Activated CD4-positive, alpha-beta T cell treated with anti-CD3 and anti-CD28 coated beads, Interleukin-2, amount 50 U/mL, for 1 hour (primary cell): ENCODE measurements around the gene NIPBL.
"Not testable (repeated sequence)": the region's sequence is repeated elsewhere in the genome, so short reads cannot be mapped to it uniquely, and the experiment has no call there.

Experiments used
- DNase-seq: peaks from one replicate; pipeline ENCODE4 v3.0.0-alpha.2; 2020

Gene NIPBL

DNA sequence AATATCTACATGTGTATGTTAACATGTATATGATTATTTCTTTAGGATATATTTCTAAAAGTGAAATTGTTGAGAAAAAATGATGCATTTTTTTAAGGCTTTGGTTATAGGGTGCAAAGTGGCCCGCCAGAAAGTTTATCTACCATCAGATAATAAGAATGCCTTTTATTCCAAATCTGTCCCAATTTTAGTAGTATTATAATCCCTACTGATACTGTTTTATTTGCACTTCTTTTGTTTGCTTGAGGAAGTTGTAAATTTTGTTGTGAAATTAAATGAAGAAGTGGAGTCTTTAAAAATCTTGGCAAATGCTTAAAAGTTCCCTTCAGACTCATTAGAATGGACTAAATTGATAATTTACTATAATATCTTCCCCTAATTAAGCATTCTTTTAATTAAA lies 73.0 kb downstream of the NIPBL start:
- no peak for DNase-seq

DNA sequence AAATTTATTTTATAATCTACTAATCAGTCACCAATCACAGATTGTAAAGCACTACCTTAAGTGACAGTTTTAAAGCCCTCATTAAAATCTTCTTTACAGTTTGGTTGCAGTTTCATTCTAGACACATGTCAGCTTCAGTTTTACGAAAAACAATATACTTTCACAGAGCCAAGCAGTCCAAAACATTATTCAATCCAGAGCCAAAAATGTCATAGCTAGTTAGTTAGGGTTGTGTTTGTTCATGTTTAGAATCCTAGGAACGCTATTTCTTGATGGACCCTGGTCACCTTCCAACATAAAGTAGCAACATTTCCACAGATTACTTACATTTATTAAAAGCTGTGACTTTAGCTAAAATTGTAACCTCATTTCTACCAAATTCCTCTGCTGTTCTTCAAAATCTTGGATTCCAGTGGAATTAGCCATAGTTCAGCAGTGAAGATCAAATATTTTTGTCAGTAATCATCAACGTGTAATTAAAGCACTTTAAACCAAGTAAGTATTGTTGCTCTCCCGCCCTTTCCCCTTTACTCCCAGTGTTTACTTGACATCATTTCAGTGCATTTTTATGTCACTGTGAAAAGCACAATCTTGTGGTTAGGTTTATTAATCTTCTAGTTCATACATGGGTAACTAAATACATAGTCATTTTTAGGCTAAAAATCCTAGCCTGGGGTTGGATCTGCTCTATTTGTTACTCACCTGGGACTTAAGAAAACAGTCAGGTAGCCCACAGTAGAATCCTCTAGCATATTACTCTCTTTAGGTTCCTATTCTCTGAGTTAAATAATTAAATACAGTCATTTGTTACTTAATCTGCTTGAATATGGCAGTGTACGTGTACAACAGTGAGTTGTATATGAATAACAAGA lies 74.3 kb downstream of the NIPBL start:
- no peak for DNase-seq

DNA sequence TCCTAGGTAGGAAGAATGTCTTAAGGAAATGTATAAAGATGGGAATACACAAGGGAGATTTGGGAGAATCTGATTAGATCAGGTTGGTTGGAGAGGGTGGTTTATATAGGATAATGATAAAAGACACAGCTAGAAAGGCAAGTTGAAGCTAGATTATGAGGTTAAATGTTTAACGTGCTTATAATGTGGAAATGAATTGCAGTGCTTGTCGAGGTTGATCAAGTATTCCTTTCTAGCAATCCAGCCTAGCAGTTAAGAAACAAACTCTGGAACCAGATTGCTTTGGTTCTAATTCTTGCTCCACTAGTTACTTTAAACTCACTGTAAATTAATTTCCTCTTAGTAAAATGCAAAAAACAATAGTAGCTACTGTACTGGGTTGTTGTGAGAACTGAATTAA lies 76.5 kb downstream of the NIPBL start:
- no peak for DNase-seq

DNA sequence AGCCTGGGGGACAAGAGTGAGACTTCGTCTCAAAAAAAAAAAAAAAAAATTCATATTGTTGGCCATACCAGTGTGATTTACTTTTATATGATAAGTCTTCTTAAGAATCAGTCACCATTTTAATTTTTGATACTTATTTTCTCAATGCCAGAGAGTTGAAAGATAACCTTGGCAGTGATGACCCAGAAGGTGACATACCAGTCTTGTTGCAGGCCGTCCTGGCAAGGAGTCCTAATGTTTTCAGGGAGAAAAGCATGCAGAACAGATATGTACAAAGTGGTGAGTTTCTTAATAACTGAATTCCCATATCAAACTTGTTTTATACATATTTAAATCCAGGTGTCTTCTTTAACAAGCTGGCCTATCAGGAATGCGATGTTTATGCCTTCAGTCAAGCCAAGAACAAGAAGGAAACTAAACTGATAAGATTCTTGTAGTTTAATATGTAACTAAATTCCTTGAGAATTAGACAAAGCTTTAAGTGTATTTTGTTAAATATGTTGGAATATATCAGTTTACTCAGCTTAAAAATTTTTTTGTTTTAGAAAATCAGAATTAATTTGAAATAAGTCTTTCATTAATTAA lies 81.5 kb downstream of the NIPBL start:
- DNase-seq, result no peak

DNA sequence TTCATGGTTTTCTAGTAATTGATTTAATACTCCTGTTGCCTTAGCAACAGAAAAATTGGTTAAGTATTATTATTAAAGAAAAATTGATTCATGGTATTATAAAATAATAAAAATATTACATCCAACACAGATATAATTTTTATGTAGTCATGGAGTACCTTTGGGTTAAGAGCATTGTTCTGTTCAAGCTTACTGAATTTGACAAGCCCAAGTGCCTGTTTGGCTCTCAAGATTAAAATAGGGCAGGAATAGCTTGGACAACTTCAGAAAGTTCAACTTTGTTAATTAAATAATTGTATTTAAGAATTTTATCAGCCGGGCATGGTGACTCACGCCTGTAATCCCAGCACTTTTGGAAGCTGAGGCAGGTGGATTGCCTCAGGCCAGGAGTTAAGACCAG lies 82.0 kb downstream of the NIPBL start:
- DNase-seq, result no peak

DNA sequence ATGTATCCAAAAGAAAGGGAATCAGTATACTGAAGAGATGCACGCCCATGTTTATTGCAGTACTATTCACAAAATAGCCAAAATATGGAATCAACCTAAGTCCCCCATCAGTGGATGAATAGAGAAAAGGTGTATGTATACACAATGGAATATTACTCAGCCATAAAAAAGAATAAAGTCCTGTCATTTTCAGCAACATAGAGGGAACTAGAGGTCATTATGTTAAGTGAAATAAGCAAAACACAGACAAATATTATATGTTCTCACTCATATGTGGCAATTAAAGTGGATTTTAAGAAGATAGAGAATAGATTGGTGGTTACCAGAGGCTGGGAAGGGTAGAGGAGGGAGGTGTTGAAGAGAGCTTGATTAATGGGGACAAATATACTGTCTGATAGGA lies 88.6 kb downstream of the NIPBL start:
- DNase-seq, result no peak

DNA sequence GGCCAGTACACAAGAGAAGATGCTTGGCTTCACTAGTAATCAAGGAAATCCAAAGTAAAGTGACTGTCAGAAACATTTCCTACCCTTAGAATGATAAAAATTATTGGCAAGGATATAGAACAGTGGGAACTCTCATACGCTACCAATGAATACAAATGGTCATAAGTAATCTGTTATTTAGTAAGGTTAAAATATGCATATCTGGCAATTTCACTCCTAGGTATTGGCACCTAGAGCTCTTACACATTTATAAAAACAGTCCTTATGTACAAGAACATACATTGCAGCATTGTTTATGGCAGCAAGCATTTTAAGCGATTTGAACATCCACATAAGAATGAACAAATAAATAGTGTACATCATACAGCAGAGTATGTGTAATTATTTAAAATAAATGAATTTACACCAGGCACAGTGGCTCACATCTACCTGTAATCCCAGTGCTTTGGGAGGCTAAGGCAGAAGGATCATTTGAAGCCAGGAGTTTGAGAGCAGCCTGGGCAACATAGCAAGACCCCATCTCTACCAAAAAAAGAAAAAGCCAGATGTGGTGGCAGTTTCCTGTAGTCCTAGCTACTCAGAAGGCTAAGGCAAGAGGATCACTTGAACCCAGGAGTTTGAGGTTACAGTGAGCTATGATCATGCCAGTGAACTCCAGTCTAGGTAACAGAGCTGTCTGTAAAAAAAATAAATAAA lies 93.3 kb downstream of the NIPBL start:
- DNase-seq, result no peak

DNA sequence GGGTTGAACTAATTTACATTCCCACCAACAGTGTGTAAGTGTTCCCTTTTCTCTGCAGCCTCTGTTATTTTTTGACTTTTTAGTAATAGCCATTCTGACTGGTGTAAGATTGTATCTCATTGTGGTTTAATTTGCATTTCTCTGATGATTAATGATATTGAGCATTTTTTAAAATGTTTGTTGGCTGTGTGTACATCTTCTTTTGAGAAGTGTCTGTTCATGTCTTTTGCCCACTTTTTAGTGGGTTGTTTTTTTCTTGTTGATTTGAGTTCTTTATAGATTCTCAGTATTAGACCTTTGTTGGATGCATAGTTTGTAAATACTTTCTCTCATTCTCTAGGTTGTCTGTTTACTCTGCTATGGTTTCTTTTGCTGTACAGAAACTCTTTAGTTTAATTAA lies 101.6 kb downstream of the NIPBL start:
- DNase-seq, result no peak

DNA sequence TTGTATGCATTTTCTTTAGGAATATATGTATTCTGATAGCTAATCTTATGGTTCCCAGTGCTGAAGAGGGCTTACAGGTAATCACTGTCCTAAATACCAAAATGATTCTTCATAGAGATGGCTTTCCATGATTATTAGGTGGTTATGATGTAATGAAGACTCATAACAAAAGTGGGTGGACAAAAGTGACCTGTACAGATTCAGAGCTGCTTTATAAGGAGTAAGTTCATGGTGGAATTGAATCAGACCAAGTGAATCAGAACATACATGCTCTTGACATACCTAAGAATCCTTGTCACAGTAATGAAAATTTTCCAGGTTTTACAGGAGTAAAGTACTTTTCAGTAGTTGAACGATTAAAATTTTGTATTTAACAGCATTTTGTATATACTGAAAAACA lies 105.6 kb downstream of the NIPBL start:
- DNase-seq, result no peak

DNA sequence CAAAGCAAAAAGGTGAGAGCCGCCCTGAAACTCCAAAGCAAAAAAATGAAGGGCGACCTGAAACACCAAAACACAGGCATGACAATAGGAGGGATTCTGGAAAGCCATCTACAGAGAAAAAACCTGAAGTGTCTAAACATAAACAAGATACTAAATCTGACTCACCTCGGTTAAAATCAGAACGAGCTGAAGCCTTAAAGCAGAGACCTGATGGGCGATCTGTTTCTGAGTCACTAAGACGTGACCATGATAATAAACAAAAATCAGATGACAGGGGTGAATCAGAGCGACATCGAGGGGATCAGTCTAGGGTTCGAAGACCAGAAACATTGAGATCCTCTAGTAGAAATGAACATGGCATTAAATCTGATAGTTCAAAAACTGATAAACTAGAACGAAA lies 108.8 kb downstream of the NIPBL start:
- DNase-seq, result no peak

DNA sequence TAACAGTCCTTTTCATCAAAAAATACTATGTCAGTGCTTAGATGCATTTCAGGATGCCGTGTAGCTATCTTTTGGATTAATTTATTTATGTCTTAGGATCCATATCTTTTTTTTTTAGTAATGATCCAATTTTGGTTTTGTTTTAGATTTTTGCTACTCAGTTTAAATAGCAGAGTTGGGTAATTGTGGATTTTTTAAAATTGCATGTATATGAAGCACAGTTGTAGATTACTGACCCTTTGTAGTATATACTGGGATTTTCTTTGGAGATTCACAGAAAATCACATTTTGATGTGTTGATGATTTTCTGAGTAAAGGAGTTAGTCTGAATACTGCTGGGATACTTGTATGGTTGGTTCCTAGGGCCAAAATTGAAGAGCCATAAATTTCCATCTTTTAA lies 111.8 kb downstream of the NIPBL start:
- DNase-seq, result no peak

DNA sequence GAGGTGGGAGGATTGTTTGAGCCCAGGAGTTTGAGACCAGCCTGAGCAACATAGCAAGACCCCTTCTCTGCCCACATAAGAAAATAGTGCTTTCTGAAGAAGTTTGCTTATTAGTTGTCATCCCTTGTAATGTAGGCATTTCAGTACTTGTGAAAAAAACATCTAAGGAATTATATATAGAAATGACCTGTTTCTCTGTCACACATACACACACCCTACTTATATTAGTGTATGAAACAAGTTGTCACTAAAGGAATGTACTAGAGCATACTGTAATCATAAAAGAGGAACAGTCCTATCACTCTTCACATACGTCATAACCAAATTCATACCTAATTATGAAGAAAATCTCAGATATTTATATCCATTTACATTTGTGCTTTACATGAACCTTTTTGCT lies 122.0 kb downstream of the NIPBL start:
- DNase-seq, result no peak

DNA sequence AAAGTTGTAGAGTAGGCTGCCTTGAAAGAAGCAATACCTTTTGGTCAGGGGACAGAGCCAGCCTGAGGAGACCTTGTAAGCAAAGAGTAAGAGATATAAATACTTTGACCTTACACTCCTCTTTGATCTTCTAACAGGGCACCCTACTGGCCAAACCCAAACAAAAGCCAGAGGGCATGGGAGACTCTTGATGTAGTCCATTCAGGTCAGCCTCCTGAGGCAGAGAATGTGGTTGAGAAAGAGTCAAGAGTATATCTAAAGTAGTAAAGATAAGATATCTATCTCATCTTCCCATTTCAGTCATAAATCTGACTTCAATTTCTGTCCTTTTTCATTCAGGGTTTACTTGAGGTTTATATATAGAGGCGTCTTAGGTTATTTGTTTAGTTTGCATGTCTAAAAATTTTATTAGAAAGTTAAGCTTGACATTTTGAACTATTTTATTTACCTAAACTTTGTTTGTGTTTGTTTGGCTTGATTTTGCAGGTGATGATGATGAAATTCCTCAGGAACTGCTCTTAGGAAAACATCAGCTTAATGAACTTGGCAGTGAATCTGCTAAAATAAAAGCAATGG lies 125.7 kb downstream of the NIPBL start:
- no peak for DNase-seq

DNA sequence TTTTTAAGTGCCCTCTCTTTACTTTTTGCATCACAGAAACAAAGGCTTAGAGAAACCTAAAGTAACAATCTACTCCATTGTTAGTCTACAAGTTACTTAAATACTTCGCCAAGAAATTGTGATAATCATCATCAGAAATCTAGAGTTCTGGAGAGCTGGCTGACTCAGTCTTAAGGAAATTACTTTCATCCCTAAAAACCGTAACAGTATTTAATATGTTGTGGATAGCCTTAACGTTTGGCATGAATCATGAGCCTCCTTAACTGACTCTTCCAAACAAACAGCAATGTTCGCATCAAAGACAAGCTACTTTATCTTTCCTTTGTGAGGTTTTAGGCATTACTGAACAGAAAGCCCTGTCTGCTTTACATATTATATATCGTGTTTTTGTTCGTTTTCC lies 128.7 kb downstream of the NIPBL start:
- DNase-seq, result no peak

DNA sequence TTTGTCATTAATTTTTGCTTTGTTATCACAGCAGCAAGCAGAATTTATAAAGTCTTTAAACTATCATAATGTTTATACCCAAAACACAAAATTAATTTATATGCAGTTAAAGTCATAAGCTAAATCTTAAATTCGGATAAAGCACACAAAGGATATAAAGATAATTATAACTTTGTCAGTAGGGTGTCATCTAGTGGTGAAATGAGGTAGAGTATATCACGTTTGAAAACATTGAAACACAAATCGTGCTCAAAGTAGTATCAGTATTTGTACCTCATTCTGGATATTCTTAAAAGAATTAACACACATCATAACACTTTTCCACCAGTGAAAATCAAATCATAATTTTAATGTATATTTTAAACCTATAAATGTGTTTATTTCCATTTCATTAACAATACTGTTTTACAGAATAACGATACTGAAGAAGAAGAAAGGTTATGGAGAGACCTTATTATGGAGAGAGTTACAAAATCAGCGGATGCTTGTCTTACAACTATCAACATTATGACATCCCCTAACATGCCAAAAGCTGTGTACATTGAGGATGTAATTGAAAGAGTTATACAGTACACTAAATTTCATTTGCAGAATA lies 129.5 kb downstream of the NIPBL start:
- no peak for DNase-seq

DNA sequence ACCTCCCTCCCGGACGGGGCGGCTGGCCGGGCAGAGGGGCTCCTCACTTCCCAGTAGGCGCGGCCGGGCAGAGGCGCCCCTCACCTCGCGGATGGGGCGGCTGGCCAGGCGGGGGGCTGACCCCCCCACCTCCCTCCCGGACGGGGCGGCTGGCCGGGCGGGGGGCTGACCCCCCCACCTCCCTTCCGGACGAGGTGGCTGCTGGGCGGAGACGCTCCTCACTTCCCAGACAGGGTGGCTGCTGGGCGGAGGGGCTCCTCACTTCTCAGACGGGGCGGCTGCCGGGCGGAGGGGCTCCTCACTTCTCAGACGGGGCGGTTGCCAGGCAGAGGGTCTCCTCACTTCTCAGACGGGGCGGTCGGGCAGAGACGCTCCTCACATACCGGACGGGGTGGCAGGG lies 136.6 kb downstream of the NIPBL start:
- DNase-seq, result not testable (repeated sequence)

DNA sequence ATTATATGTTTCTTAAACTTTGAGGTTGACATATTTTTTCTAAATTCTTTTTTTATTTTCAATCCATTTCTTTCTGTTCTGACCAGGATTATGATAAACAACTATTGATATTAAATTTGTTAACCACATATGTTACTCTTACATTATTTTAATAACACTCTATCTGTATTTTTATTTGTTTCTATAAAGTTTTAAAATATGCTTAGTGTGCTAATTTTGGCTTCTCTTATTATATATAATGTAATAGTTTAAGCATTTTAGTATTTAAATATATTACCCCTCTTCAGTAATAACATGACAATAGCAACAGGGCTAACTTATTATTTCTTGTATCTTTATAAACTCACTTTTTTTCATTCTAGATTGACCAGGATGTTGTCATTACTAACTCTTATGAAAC lies 137.8 kb downstream of the NIPBL start:
- DNase-seq, result no peak

DNA sequence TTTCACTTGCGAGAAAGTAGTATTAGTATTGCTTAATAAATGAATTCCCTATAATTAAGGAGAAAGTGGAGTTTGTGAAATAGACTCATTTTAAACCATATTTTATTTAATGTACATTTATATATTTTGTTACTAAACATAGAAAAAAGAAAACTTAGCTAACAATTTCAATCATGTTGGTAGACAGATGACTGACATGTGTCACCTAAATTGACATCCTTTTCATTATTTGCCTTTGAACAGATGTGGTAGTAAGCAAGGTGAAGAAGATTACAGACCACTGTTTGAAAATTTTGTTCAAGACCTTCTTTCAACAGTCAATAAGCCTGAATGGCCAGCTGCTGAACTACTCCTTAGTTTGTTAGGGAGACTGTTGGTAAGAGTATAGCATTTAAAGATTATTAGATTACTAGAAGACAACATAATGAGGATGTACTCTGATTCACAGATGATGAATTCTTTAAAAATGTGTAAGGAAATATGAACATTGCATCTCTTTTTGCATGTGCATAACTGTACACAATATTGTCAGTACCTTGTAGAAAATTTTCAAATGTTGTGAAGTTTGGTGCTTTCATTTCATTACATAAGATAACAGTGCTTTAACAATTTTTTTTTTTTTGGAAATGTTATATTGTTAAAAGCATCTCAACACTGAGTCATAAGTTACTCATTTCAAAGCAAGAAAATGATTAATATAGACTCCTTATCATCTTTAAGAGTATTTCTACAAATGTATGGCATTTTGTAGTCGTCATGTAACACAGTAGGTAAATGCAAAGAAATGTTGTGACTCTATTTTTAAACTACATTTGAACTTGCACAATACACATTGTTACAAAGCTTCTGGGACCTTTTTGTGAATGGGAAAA lies 139.5 kb downstream of the NIPBL start:
- no peak for DNase-seq

DNA sequence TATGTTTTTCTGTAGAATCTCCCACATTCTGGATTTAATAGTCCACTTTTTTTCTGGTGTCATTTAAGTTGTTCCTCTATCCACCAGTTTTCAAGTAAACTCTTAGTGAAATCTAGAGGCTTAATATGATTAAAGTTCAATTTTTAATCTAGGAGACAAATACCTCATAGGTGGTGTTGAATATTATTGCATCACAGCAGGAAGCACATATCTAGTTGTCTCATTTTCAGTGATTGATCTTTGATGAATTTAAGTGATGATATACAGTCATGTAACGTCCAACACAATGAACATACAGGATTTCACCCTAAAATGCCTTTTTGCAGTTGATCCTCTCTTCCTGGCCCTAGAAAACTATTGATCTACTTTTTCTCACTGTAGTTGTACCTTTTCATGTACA lies 152.3 kb downstream of the NIPBL start:
- DNase-seq, result no peak

DNA sequence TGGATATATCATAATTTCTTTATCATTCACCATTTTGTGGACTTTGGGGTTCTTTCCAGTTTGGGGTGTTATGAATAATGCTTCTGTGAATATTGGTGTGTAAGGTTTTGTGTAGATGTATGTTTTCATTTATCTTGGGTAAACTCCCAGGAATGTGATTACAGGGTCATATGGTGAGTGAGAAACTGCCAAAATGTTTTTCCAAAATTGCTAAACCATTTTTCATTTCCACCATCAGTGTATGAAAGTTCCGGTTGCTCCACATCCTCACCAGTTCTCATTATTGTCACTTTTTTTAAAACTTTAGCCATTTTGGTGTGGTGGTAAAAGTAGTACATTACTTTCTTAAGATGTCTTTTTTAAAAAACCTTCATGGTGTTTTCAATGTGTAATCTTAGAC lies 152.9 kb downstream of the NIPBL start:
- DNase-seq, result no peak

DNA sequence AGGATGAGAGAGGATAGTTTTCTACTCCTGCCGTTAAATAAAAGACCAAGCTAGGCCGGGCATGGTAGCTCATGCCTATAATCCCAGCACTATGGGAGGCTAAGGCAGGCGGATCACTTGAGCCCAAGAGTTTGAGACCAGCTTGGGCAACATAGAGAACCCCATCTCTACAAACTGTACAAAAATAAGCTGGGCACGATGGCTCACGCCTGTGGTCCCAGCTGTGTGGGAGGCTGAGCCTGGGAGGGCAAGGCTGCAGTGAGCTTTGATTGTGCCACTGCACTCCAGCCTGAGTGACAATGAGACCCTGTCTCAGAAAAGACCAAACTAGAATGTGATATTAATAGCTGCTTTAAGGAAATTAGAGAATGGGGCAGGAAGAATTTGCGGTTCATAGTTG lies 158.4 kb downstream of the NIPBL start:
- no peak for DNase-seq

DNA sequence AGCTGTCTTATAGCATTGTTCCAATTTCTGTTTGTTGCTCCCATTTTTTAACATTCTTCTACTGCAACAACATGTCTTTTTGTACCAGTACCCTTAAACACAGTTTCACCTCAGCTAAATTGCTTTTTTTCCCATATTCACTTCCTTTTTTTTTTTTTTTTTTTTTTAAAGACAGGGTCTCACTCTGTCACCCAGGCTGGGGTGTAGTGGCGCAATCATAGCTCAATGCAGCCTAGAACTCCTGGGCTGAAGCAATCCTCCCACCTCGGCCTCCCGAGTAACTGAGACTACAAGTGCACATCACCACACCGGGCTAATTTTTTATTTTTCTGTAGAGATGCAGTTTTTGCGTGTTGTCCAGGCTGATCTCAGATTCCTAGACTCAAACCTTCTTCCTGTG lies 161.3 kb downstream of the NIPBL start:
- no peak for DNase-seq
